Neural progenitor cell (in vitro differentiated cells): ENCODE results near the gene CLEC4F. TPM values are rescaled to one million over a fixed set of nuclear protein-coding genes. Genes with fewer than 3 reads are reported as not detected.

Source experiments
- DNase-seq: peaks from one replicate; pipeline ENCODE4 v3.0.0-alpha.2; 2016; ENCODE audit warnings: low spot score
- H2AFZ ChIP-seq: fragments of 200-600 bp; sonication (generic); replicated peaks from 2 replicates; pipeline ENCODE4 v1.6.1; 2016; ENCODE audit warnings: antibody characterized with exemption
- H3F3A ChIP-seq: fragments of 200-600 bp; sonication (generic); 2 replicates; pipeline ENCODE4 v1.6.1; 2016; ENCODE audit warnings: antibody characterized with exemption, low read depth
- H3K27ac ChIP-seq: fragments of 200-600 bp; sonication (generic); 2 replicates; pipeline ENCODE4 v1.5.1; 2016; ENCODE audit warnings: mild to moderate bottlenecking
- H3K27me3 ChIP-seq: fragments of 200-600 bp; sonication (generic); 2 replicates; pipeline ENCODE4 v1.6.1; 2016; ENCODE audit warnings: mild to moderate bottlenecking, moderate library complexity
- H3K36me3 ChIP-seq: fragments of 200-600 bp; sonication (generic); 2 replicates; pipeline ENCODE4 v1.5.1; 2016
- H3K4me1 ChIP-seq: fragments of 200-600 bp; sonication (generic); 2 replicates; pipeline ENCODE4 v1.6.1; 2016; ENCODE audit warnings: mixed run types
- H3K4me2 ChIP-seq: fragments of 200-600 bp; sonication (generic); 2 replicates; pipeline ENCODE4 v1.6.1; 2016
- H3K4me3 ChIP-seq: fragments of 200-600 bp; sonication (generic); 2 replicates; pipeline ENCODE4 v1.5.1; 2016
- H3K79me2 ChIP-seq: fragments of 200-600 bp; sonication (generic); 2 replicates; pipeline ENCODE4 v1.6.1; 2016; ENCODE audit warnings: low read depth
- H3K9ac ChIP-seq: fragments of 200-600 bp; sonication (generic); 2 replicates; pipeline ENCODE4 v1.6.1; 2016
- H3K9me3 ChIP-seq: fragments of 200-600 bp; sonication (generic); 2 replicates; pipeline ENCODE4 v1.5.1; 2016; ENCODE audit warnings: low read depth
- H4K20me1 ChIP-seq: fragments of 200-600 bp; sonication (generic); 2 replicates; pipeline ENCODE4 v1.6.1; 2016; ENCODE audit warnings: low read depth
- H3K27ac Mint-ChIP-seq: 3 replicates; pipeline ENCODE4 v1.8.0; 2021; ENCODE audit warnings: mixed read lengths
- H3K27me3 Mint-ChIP-seq: 2 replicates; pipeline ENCODE4 v1.8.0; 2022; ENCODE audit warnings: low read depth, mild to moderate bottlenecking, inconsistent platforms, moderate library complexity, mixed read lengths; ENCODE audit not compliant: insufficient read depth
- H3K36me3 Mint-ChIP-seq: 3 replicates; pipeline ENCODE4 v1.8.0; 2021; ENCODE audit warnings: mixed read lengths
- H3K4me1 Mint-ChIP-seq: 3 replicates; pipeline ENCODE4 v1.8.0; 2021; ENCODE audit warnings: mixed read lengths
- H3K4me3 Mint-ChIP-seq: 3 replicates; pipeline ENCODE4 v1.8.0; 2021; ENCODE audit warnings: mild to moderate bottlenecking, moderate library complexity, mixed read lengths
- H3K9me3 Mint-ChIP-seq: 3 replicates; pipeline ENCODE4 v1.8.0; 2020; ENCODE audit warnings: mixed read lengths
- EZH2 ChIP-seq: fragments of 200-600 bp; sonication (generic); IDR thresholded peaks from 2 replicates; pipeline ENCODE4 v1.6.1; 2017; ENCODE audit warnings: antibody characterized with exemption, mild to moderate bottlenecking, moderate library complexity
- EZH2phosphoT487 ChIP-seq: fragments of 200-600 bp; sonication (generic); IDR thresholded peaks from 2 replicates; pipeline ENCODE4 v1.6.1; 2017; ENCODE audit warnings: antibody characterized with exemption
- total RNA-seq: library from RNA; depleted of rRNA; stranded (reverse); fragments of >200 nt; gene quantifications from 2 replicates; pipeline ENCODE4 v1.2.3, GENCODE V29; 2015; ENCODE audit warnings: low replicate concordance
- TF ChIP-seq, protein P1 (sequence below): fragments of 200-600 bp; sonication (generic); IDR thresholded peaks from 2 replicates; pipeline ENCODE4 v1.5.1; 2017; ENCODE audit warnings: antibody characterized with exemption, mild to moderate bottlenecking

CLEC4F gene
- total RNA-seq, 1 donor from 2014 or later = not detected

DNA sequence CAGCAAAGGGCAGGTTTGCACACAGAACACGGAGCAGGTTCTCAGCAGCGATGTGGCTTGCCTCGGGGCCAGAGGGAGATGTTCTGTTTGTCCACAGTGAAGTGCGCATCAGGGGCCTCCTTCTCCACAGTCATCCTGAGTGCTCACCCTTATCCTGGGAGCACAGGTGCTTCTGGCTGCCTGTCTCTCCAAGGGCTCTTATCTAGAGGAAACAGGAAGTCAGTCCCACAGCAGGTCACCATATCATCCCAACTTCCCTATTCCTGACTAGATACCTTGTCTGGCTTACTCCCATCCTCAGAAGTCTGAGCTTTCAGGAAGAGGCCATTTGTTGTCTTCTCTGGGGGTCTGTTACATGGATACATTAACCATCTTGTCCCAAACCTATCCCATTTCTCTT, 15.2 kb upstream of the CLEC4F start, which contains the start of gene CD207:
CD207 (minus strand) TSS at position 174 of the 400 bp plus-strand sequence; CDS start at position 134, 40 bp downstream.
- Mint-ChIP-seq H3K27me3 (peaks cover 7% of the 10 kb centered on the region), H3K4me3 (no peak within 1 kb of the TSS), H3K36me3 (no peaks in the 10 kb centered on the region), H3K4me1 (no peaks in the 10 kb centered on the region), H3K9me3 (peaks cover 8% of the 10 kb centered on the region), H3K27ac (no peak within 1 kb of the TSS)
- Histone ChIP-seq H3K4me1 (peaks cover 1% of the 10 kb centered on the region), H3K36me3 (no peaks in the 10 kb centered on the region), H3K4me3 (no peak within 1 kb of the TSS), H4K20me1 (no peaks in the 10 kb centered on the region), H3K27ac (no peak within 1 kb of the TSS), H3K9me3 (no peaks in the 10 kb centered on the region), H3F3A (no peaks in the 10 kb centered on the region), H3K79me2 (no peaks in the 10 kb centered on the region), H3K4me2 (no peak within 1 kb of the TSS), H3K27me3 (no peaks in the 10 kb centered on the region), H2AFZ (no peak within 1 kb of the TSS), H3K9ac (no peak within 1 kb of the TSS)
- TF ChIP-seq EZH2 (no peak), EZH2phosphoT487 (no peak)
- TF ChIP-seq, protein P1, sequence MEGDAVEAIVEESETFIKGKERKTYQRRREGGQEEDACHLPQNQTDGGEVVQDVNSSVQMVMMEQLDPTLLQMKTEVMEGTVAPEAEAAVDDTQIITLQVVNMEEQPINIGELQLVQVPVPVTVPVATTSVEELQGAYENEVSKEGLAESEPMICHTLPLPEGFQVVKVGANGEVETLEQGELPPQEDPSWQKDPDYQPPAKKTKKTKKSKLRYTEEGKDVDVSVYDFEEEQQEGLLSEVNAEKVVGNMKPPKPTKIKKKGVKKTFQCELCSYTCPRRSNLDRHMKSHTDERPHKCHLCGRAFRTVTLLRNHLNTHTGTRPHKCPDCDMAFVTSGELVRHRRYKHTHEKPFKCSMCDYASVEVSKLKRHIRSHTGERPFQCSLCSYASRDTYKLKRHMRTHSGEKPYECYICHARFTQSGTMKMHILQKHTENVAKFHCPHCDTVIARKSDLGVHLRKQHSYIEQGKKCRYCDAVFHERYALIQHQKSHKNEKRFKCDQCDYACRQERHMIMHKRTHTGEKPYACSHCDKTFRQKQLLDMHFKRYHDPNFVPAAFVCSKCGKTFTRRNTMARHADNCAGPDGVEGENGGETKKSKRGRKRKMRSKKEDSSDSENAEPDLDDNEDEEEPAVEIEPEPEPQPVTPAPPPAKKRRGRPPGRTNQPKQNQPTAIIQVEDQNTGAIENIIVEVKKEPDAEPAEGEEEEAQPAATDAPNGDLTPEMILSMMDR = no peak
- DNase-seq = no peak

DNA sequence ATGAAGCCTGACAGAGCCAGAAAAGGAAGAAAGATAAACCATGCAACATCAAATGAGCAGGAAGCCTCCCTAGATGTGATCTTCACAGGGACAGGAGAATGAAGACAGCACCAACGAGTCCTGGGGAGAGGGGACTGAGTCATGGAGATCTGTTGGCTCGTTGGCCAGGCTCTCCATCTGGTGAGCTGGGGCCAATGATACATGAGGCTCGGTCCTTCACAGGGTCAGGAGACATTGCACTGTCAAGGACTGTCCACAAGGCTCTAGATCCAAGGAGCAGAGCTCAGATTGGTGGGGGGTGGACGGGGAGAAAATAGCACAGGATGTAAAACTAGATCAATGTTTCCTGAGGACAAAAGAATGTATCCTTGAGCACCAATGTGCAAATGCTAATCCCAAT, 14.5 kb upstream of the CLEC4F start:
- no peaks in the 10 kb centered on the region for H4K20me1 ChIP-seq
- no peaks in the 10 kb centered on the region for H3K27me3 ChIP-seq
- no peak overlapping the region for H3K4me3 ChIP-seq
- H3K27ac ChIP-seq = no peak overlapping the region
- H3K79me2 ChIP-seq = no peaks in the 10 kb centered on the region
- H3K9ac ChIP-seq = no peak overlapping the region
- TF ChIP-seq, protein P1 = no peak
- no peak for TF ChIP-seq EZH2
- TF ChIP-seq EZH2phosphoT487 = no peak
- no peaks in the 10 kb centered on the region for H3F3A ChIP-seq
- DNase-seq = no peak
- Mint-ChIP-seq H3K27me3 (peaks cover 11% of the 10 kb centered on the region), H3K4me3 (no peak overlapping the region), H3K9me3 (peaks cover 8% of the 10 kb centered on the region), H3K27ac (no peak overlapping the region), H3K36me3 (no peaks in the 10 kb centered on the region), H3K4me1 (no peaks in the 10 kb centered on the region)
- H3K4me1 ChIP-seq = peaks cover 3% of the 10 kb centered on the region
- H3K36me3 ChIP-seq = no peaks in the 10 kb centered on the region
- H2AFZ ChIP-seq = no peak overlapping the region
- no peaks in the 10 kb centered on the region for H3K9me3 ChIP-seq
- H3K4me2 ChIP-seq = no peak overlapping the region

DNA sequence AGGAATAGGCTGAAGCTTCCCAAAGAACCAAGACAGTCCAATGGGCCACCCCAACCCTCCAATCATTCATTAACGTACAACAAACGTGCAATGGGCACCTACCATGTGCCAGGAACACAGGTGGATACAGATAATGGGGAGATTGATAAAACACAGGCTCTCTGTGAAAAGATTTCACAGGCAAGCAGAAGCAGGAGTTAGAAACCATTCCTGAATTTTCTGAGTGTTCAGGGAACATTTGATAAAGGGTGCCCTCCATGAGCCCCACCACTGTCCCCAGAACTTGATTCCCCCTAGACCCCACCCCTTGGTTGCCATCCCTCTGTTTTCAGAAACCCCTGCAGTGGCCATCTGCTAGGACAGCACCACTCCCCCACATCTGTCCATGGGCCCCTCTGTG, 13.7 kb upstream of the CLEC4F start:
- Histone ChIP-seq H3K9ac (no peak overlapping the region), H3F3A (no peaks in the 10 kb centered on the region), H3K27me3 (no peaks in the 10 kb centered on the region), H4K20me1 (no peaks in the 10 kb centered on the region), H2AFZ (no peak overlapping the region), H3K27ac (no peak overlapping the region), H3K36me3 (no peaks in the 10 kb centered on the region), H3K9me3 (no peaks in the 10 kb centered on the region), H3K4me1 (peaks cover 3% of the 10 kb centered on the region), H3K79me2 (no peaks in the 10 kb centered on the region), H3K4me3 (no peak overlapping the region), H3K4me2 (no peak overlapping the region)
- no peak for DNase-seq
- TF ChIP-seq EZH2phosphoT487 (no peak), EZH2 (no peak)
- TF ChIP-seq, protein P1 = no peak
- peaks cover 8% of the 10 kb centered on the region for H3K9me3 Mint-ChIP-seq
- H3K36me3 Mint-ChIP-seq = no peaks in the 10 kb centered on the region
- no peaks in the 10 kb centered on the region for H3K4me1 Mint-ChIP-seq
- no peak overlapping the region for H3K4me3 Mint-ChIP-seq
- peaks cover 11% of the 10 kb centered on the region for H3K27me3 Mint-ChIP-seq
- H3K27ac Mint-ChIP-seq = no peak overlapping the region
